Dedifferentiated amniotic fluid mesenchymal stem cell (primary cell): Measurements from ENCODE around the gene POMT1.
"Not testable (repeated sequence)": the region's sequence is repeated elsewhere in the genome, so short reads cannot be mapped to it uniquely, and the experiment has no call there.

Experiments used
- DNase-seq: peaks from one replicate; pipeline ENCODE4 v3.0.0-alpha.2; 2016; ENCODE audit errors: extremely low spot score

POMT1 gene

GRCh38 chr9:131524665-131525315 lies 22.1 kb downstream of the POMT1 start:
- no peak for DNase-seq

DNA sequence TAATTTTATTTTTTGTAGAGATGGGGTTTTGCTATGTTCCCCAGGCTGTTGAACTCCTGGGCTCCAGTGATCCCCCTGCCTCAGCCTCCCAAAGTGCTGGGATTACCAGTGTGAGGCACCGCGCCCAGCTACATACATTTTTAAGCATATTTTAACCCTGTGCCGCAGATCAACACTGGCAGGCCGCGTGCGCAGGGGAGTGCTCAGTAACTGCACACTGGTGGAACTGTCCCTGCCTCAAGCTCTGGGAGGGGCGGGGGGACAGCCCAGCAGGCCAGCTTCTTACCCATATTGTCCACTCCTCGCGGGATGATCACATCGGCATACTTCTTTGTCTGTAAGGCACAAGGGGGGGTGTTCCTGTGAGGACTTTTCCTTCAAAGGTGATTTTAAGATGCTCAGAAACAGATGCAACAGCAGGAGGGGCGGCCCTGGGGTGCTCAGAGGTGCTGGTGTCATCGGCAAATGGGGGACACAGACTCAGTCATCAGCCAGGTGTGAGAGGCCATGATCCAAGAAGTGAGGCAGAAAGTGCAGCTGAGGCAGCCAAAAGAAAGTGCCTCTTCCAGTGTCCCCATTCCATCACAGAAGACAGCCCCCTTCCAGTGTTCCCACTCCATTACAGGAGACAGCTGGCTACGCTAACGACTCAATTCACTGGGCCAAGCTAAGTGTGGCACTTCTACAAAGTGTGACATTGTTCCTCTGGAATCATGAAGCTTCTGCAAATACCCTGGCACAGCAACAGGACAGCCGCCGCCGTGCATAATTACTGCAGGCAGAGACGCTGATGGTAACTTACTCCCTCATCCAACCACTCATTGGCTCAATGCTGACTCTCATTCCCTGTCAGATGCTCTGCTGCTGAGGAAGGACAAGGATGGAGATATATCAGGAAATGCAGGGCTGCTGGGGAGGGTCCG lies 23.2 kb downstream of the POMT1 start:
- no peak for DNase-seq

GRCh38 chr9:131528186-131528585 lies 25.5 kb downstream of the POMT1 start:
- no peak for DNase-seq

GRCh38 chr9:131528886-131529505 lies 26.3 kb downstream of the POMT1 start:
- no peak for DNase-seq

- no peak for DNase-seq
Measured at GRCh38 chr9:131529597-131530545, 27.2 kb downstream of the POMT1 start.

DNA sequence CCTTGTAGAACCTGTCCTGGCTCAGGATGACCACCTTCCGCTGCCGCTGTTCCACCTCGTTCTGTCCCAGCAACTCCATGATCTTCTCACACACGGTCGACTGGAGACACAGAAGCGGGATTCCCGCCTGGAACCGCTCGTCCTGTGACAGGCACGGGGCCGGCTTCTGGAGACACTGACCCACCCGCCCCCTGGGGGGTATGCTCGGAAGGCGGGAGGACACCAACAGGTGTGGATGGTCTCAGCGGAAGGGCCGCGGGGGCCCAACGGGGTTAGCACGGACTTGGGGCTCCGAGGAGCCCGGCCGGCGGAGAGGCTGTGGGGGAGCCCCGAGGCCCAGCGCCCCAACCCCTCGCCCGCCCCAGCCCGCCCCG lies 27.8 kb downstream of the POMT1 start:
- DNase-seq: no peak

- DNase-seq: peak; percentile 61
Measured at GRCh38 chr9:131530920-131531832, 28.5 kb downstream of the POMT1 start, which contains the start of gene UCK1. UCK1 (minus strand) TSS chr9:131531263; CDS start chr9:131531174, 89 bp downstream.

- DNase-seq: no peak
Measured at GRCh38 chr9:131534721-131535237, 32.1 kb downstream of the POMT1 start.

- DNase-seq: no peak
Measured at GRCh38 chr9:131537946-131538345, 35.2 kb downstream of the POMT1 start.

DNA sequence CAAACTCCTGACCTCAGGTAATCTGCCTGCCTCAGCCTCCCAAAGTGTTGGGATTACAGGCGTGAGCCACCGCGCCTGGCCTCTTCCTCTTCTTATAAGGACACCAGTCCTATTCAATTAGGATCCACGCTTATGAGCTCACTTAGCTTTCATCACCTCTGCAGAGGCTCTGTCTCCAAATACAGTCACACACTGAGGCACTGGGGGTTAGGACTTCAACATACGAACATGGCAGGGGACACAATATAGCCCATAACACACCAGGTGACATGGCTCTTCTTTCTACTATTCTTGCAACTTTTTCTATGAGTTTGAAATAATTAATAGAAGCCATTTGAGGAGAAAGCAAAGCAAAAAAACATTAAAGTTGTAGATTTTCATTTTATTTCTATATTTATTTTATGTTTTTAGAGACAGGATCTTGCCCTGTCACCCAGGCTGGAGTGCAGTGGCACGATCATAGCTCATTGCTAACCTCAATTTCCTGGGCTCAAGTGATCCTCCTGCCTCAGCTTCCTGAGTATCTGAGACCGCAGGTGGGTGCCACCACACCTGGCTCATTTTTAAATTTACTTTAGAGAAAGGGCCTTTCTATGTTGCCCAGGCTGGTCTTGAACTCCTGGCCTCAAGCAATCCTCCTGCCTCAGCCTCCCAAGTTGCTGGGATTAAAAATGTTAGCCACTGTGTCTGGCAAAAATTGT lies 36.7 kb downstream of the POMT1 start:
- no peak for DNase-seq

GRCh38 chr9:131543141-131543540 lies 40.4 kb downstream of the POMT1 start:
- DNase-seq: no peak

DNA sequence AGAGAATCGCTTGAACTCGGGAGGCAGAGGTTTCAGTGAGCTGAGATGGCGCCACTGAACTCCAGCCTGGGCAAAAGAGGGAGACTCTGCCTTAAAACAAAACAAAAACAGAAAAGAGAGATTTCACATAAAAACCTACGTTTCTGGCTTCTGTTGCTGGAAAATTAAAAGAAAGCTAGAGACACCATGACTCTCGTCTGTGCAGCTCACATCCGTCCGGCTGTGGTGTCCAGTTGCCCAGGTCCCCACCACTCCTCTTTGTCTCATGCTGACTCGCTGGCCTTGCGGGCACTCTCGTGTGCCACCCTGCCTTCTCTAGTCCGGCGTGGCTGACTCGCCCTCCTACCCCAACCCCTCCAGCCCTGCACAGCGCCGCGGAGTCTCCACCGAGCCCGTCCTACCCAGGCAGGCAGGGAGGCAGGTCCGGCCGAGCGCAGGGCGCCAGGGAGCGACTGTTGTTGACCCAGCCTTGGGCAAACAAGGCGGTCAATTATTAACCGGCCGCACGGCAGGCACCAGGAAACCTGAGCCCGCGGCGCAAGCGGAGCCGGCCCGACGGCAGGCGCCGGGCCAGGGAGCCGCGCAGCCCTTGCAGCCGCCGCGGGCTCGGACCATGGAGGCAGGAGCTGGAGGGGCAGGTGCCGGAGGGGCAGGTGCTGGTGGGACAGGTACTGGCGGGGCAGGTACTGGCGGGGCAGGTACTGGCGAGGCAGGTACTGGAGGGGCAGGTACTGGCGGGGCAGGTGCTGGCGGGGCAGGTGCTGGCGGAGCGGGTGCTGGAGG lies 42.5 kb downstream of the POMT1 start, which contains the start of gene PRRT1B:
Gene PRRT1B, plus strand, starts transcription at position 521 of the 783 bp plus-strand sequence. Its CDS starts 93 bp downstream, at position 614.
- no peak for DNase-seq

- no peak for DNase-seq
Measured at GRCh38 chr9:131545786-131546335, 43.1 kb downstream of the POMT1 start.

GRCh38 chr9:131546336-131547084 lies 43.8 kb downstream of the POMT1 start:
- no peak for DNase-seq

GRCh38 chr9:131549186-131549585 lies 46.5 kb downstream of the POMT1 start:
- not testable (repeated sequence) for DNase-seq

- DNase-seq: not testable (repeated sequence)
Measured at GRCh38 chr9:131550465-131550864, 47.7 kb downstream of the POMT1 start.

GRCh38 chr9:131552030-131552429 lies 49.3 kb downstream of the POMT1 start:
- no peak for DNase-seq
